ENCODE results near the gene CCL21.

The CCL21 gene

DNA sequence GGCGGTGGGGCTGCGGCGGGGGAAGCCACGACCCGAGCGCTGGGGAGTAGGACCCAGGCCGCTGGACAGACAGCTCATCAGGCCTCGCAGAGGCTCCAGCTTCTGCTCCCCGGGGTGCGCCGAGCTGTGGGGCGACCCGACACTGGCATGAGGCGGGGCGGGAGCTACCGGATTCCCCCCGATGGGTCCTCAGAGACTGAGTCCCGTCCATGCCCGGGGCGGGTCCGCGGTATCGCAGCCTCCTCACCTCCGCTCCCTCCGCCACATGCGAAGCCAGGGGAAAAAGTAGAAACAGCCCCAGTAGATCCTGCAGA is 44.9 kb downstream of the CCL21 start:
- H3K9ac ChIP-seq (ENCODE audit: low read depth, low read length) = peak overlapping the region; percentile 37

DNA sequence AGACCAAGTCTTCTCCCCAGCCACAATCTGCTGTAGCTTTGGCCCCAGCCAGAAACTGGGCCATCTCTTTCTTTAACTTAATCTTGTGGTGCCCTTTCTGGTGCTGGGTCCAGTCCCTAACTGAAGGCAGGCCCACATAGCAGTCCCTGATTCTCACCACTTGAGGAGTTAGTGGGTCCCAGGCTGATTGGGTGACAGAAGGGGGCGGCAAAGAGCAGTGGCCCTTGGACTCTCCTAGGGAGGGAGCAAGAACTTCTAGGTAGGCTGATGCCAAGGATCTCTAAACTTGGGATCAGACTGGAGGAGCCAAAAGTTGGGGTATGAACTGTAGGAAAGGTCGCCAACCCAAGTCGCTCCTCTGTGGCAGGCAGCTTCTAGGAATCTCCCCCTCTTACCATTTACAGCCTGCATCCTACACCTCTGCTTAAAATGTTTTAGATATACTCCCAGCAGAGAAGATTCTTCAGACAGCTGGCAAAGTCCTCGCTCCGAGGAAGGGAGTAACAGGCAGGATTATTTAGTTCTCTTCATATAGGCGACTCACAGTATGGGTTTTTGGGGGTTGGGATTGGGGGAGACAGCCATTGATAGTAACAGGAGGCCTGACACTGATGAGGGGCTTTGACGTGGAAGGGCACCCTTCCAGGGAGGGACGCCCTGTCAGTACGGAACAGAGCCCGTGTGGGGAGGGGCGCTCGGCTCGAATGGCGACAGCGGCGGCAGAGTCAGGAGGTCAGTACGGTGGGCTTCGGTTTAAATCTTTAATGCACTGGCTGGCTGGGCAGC is 45.5 kb downstream of the CCL21 start:
- Histone ChIP-seq H3K4me3 (ENCODE audit: low read depth, low read length) (peak overlapping the region; percentile 76), H3K9me3 (ENCODE audit: control insufficient read depth, insufficient read depth, low read length) (no peaks in the 10 kb centered on the region), H3K9ac (ENCODE audit: low read depth, low read length) (peak overlapping the region; percentile 37), H3K36me3 (ENCODE audit: control insufficient read depth, insufficient read depth, low read length) (peaks cover 3% of the 10 kb centered on the region), H3K4me1 (ENCODE audit: control insufficient read depth, insufficient read depth, low read length) (peaks cover 2% of the 10 kb centered on the region), H3K27me3 (ENCODE audit: control insufficient read depth, insufficient read depth, low read length) (no peaks in the 10 kb centered on the region)

More for the DNA sequence above, 44.9 kb downstream of the CCL21 start:
- peak overlapping the region; percentile 76 for H3K4me3 ChIP-seq (ENCODE audit: low read depth, low read length)
- H3K9me3 ChIP-seq (ENCODE audit: control insufficient read depth, insufficient read depth, low read length) = no peaks in the 10 kb centered on the region
- peaks cover 2% of the 10 kb centered on the region for H3K4me1 ChIP-seq (ENCODE audit: control insufficient read depth, insufficient read depth, low read length)
- H3K27me3 ChIP-seq (ENCODE audit: control insufficient read depth, insufficient read depth, low read length) = no peaks in the 10 kb centered on the region
- H3K36me3 ChIP-seq (ENCODE audit: control insufficient read depth, insufficient read depth, low read length) = peaks cover 3% of the 10 kb centered on the region

DNA sequence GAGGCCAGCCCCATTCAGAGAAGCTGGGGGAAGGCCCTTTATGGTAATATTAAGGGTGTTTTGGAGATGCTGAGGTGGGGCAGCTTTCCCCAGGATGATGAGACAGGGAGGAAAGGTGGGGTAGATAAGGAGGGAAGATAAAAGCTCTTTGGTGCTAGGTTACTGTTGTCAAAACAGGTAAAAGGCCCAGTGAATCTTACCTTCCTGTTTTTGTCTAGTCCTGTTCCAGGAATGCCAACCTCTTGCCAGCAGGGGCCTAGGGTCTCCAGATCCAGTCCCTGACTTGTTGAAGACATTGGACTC is 46.7 kb downstream of the CCL21 start:
- peaks cover 2% of the 10 kb centered on the region for H3K4me1 ChIP-seq (ENCODE audit: control insufficient read depth, insufficient read depth, low read length)
- no peaks in the 10 kb centered on the region for H3K9me3 ChIP-seq (ENCODE audit: control insufficient read depth, insufficient read depth, low read length)
- H3K9ac ChIP-seq (ENCODE audit: low read depth, low read length) = no peak overlapping the region
- no peaks in the 10 kb centered on the region for H3K27me3 ChIP-seq (ENCODE audit: control insufficient read depth, insufficient read depth, low read length)
- H3K4me3 ChIP-seq (ENCODE audit: low read depth, low read length) = no peak overlapping the region
- H3K36me3 ChIP-seq (ENCODE audit: control insufficient read depth, insufficient read depth, low read length) = no peaks in the 10 kb centered on the region

DNA sequence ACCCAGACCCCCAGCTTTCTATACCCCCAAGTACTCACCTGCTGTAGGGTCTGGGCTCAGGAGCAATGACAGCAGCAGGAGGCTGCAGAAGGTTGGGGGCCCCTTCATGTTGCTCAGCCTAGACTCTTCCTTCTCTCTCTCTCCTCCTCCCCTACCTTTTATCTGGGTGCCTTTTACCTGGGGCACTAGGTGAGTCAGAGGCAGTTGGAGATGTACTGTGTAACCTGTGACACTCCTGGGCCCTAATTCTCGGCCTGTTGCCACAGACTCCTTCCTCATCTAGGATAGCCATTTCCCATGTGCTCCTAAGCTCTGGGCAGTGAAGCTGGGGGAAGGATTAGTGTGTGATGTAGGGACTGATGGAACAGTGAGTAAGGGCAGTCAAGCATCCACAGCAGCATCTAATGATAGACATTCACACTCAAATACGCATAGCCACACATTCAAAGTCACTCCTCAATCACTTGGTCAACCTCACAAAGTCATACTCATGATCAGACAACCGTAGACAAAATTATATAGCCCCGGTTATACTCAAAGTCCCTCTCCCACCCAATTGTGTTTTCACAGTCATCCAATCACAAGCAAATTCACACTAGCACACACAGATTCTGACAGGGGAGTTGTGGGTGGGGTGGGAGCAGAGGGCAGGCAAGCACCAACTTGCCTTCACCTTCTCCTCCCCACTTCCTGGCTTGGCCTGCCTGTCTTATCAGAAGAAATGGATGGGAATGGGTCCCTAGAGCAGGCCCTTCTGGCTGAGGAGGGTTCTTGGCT is 47.2 kb downstream of the CCL21 start, which contains the start of gene CCL27:
CCL27 (minus strand) TSS at position 132 of the 777 bp plus-strand sequence; CDS start at position 108, 24 bp downstream.
- Histone ChIP-seq H3K9ac (ENCODE audit: low read depth, low read length) (no peak within 1 kb of the TSS), H3K9me3 (ENCODE audit: control insufficient read depth, insufficient read depth, low read length) (no peaks in the 10 kb centered on the region), H3K4me1 (ENCODE audit: control insufficient read depth, insufficient read depth, low read length) (peaks cover 2% of the 10 kb centered on the region), H3K36me3 (ENCODE audit: control insufficient read depth, insufficient read depth, low read length) (no peaks in the 10 kb centered on the region), H3K27me3 (ENCODE audit: control insufficient read depth, insufficient read depth, low read length) (no peaks in the 10 kb centered on the region), H3K4me3 (ENCODE audit: low read depth, low read length) (no peak within 1 kb of the TSS)

DNA sequence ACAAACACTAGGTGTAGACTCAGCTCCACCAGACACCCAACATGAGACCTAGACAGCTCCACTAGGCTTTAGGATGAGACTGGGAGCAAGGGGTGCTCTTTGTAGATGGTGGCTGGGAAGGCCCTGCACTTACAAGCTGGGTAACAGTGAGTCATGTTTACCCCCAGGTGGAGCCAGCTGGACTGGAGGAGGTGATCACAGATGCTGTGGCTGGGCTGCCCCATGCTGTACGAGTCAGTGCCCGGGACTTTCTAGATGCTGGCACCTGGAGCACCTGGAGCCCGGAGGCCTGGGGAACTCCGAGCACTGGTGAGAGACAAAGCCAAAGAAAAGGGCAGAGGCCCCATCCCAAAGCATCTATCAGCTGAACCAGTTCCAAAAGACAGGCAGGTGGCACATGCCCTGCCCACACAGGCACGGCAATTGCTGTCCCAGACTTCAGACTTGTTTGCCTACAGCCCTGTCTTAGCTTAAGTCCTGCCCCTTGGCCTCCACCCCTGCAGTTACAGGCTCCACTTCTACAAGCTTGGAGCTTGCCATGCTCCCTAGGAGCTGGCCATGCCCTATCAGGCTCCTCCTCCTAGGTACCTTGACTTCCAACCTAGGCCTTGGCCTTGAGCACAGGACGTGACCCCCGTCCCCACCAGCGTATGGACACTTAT is 50.2 kb downstream of the CCL21 start:
- Histone ChIP-seq H3K36me3 (ENCODE audit: control insufficient read depth, insufficient read depth, low read length) (no peaks in the 10 kb centered on the region), H3K4me3 (ENCODE audit: low read depth, low read length) (no peak overlapping the region), H3K27me3 (ENCODE audit: control insufficient read depth, insufficient read depth, low read length) (no peaks in the 10 kb centered on the region), H3K9me3 (ENCODE audit: control insufficient read depth, insufficient read depth, low read length) (no peaks in the 10 kb centered on the region), H3K9ac (ENCODE audit: low read depth, low read length) (no peak overlapping the region), H3K4me1 (ENCODE audit: control insufficient read depth, insufficient read depth, low read length) (peaks cover 2% of the 10 kb centered on the region)
